Endothelial cell of hepatic sinusoid (primary cell): ENCODE data around the gene PCDHGA3.
"Not testable (repeated sequence)": the region's sequence is repeated elsewhere in the genome, so short reads cannot be mapped to it uniquely, and the experiment has no call there.

ENCODE experiments used
- in situ Hi-C: cut with HindIII; loops from 2 replicates; pipeline ENCODE4 v1.10.0; 2017; ENCODE audit warnings: low sequenced_read_pairs

The PCDHGA3 gene

GRCh38 chr5:141343242-141343952, at the start of gene PCDHGA3:
Gene PCDHGA3, plus strand, starts transcription at chr5:141343829. Its CDS starts 205 bp downstream, at chr5:141344034.
- in situ Hi-C loops = no loop called here

GRCh38 chr5:141298376-141298775, 45.3 kb upstream of the PCDHGA3 start:
- in situ Hi-C loops = no loop called here

- in situ Hi-C loops = no loop called here
Measured at GRCh38 chr5:141303756-141304155, 39.9 kb upstream of the PCDHGA3 start, which contains the start of gene SLC25A2. Gene SLC25A2, minus strand, starts transcription at chr5:141304049. Its CDS starts 184 bp downstream, at chr5:141303865.

- in situ Hi-C loops = no loop called here
Measured at GRCh38 chr5:141306630-141307029, 37.0 kb upstream of the PCDHGA3 start.

GRCh38 chr5:141313711-141314110, 29.9 kb upstream of the PCDHGA3 start:
- in situ Hi-C loops = no loop called here

- in situ Hi-C loops = not testable (repeated sequence)
Measured at GRCh38 chr5:141316963-141317362, 26.7 kb upstream of the PCDHGA3 start.

- in situ Hi-C loops = no loop called here
Measured at GRCh38 chr5:141319202-141319601, 24.4 kb upstream of the PCDHGA3 start.

GRCh38 chr5:141319699-141320098, 23.9 kb upstream of the PCDHGA3 start:
- in situ Hi-C loops = no loop called here

GRCh38 chr5:141320225-141321169, 23.1 kb upstream of the PCDHGA3 start, which contains the start of gene TAF7:
Gene TAF7, minus strand, starts transcription at chr5:141320784. Its CDS starts 740 bp downstream, at chr5:141320044.
- in situ Hi-C loops = no loop called here

- in situ Hi-C loops = no loop called here
Measured at GRCh38 chr5:141322261-141322660, 21.4 kb upstream of the PCDHGA3 start.

GRCh38 chr5:141326088-141326854, 17.4 kb upstream of the PCDHGA3 start:
- in situ Hi-C loops = loop anchor here (5.0 kb wide), 1 partner anchor 66 kb away; the partner anchor contains the start of gene PCDHGA8

- in situ Hi-C loops = loop anchor here (5.0 kb wide), 1 partner anchor 64 kb away; the partner anchor contains the start of gene PCDHGA8
Measured at GRCh38 chr5:141328231-141328630, 15.4 kb upstream of the PCDHGA3 start.

GRCh38 chr5:141330299-141331080, 13.1 kb upstream of the PCDHGA3 start, which contains the start of gene PCDHGA1:
Gene PCDHGA1, plus strand, starts transcription at chr5:141330514.
- in situ Hi-C loops = no loop called here

- in situ Hi-C loops = not testable (repeated sequence)
Measured at GRCh38 chr5:141332571-141332970, 11.1 kb upstream of the PCDHGA3 start.

- in situ Hi-C loops = loop anchor here (5.0 kb wide), 1 partner anchor 89 kb away; no protein-coding TSS in a partner anchor
Measured at GRCh38 chr5:141338538-141339306, 4.9 kb upstream of the PCDHGA3 start, which contains the start of gene PCDHGA2. Gene PCDHGA2, plus strand, starts transcription at chr5:141338760.

- in situ Hi-C loops = not testable (repeated sequence)
Measured at GRCh38 chr5:141340781-141341354, 2.8 kb upstream of the PCDHGA3 start.

- in situ Hi-C loops = no loop called here
Measured at GRCh38 chr5:141342773-141343172, 856 bp upstream of the PCDHGA3 start.

GRCh38 chr5:141343953-141344463, 379 bp downstream of the PCDHGA3 start:
- in situ Hi-C loops = no loop called here
